OCI-LY7 (cell line): Measurements from ENCODE around the gene GALNT10. TPM values are rescaled to one million over a fixed set of nuclear protein-coding genes. Genes with fewer than 3 reads are reported as not detected.

ENCODE experiments used
- BruUV-seq: library from RNA; stranded (reverse); fragments of 400-500 nt; replicated peaks from 2 replicates; lab custom pipeline; 2021; lab: Mats Ljungman, UMichigan
- CTCF ChIA-PET: fragments of 300-600 bp; sonication (Branson Sonifier 250); formaldehyde crosslinking; loops from one replicate; lab custom pipeline; 2022; ENCODE audit warnings: antibody characterized with exemption; ENCODE audit not compliant: unreplicated experiment; lab: Charles Lee
- POLR2A ChIA-PET: fragments of 300-600 bp; sonication (Branson Sonifier 250); formaldehyde crosslinking; loops from one replicate; lab custom pipeline; 2022; ENCODE audit warnings: antibody characterized with exemption; lab: Charles Lee
- DNase-seq: peaks from one replicate; pipeline ENCODE4 v3.0.0-alpha.2; 2015; ENCODE audit warnings: low spot score
- H2AFZ ChIP-seq: fragments of 200-600 bp; sonication (generic), shearing (Covaris generic); 2 replicates; pipeline ENCODE4 v1.6.1; 2014; ENCODE audit warnings: mild to moderate bottlenecking, antibody characterized with exemption, low read length, moderate library complexity
- H3K27ac ChIP-seq: fragments of 200-600 bp; sonication (generic); 2 replicates; pipeline ENCODE4 v1.5.1; 2014; ENCODE audit warnings: mixed run types, low read depth, mild to moderate bottlenecking, moderate library complexity, low read length, inconsistent platforms; ENCODE audit not compliant: poor library complexity, severe bottlenecking
- H3K36me3 ChIP-seq: fragments of 200-600 bp; sonication (generic); 2 replicates; pipeline ENCODE4 v1.6.1; 2014; ENCODE audit warnings: mild to moderate bottlenecking, antibody characterized with exemption, low read length, moderate library complexity, mixed read lengths; ENCODE audit not compliant: insufficient read depth
- H3K4me1 ChIP-seq: fragments of 200-600 bp; sonication (generic); 2 replicates; pipeline ENCODE4 v1.5.1; 2014; ENCODE audit warnings: mild to moderate bottlenecking, low read length; ENCODE audit not compliant: insufficient read depth, poor library complexity, severe bottlenecking
- H3K4me2 ChIP-seq: fragments of 200-600 bp; sonication (generic); 2 replicates; pipeline ENCODE4 v1.6.1; 2014; ENCODE audit warnings: mild to moderate bottlenecking, low read length
- H3K4me3 ChIP-seq: fragments of 200-600 bp; sonication (generic); 2 replicates; pipeline ENCODE4 v1.5.1; 2014; ENCODE audit warnings: mild to moderate bottlenecking, low read depth, low read length; ENCODE audit not compliant: poor library complexity, severe bottlenecking
- H3K79me2 ChIP-seq: fragments of 200-600 bp; sonication (generic); 2 replicates; pipeline ENCODE4 v1.6.1; 2016; ENCODE audit warnings: low read depth, mild to moderate bottlenecking, low read length, moderate library complexity, mixed read lengths; ENCODE audit not compliant: insufficient read depth
- H3K9me2 ChIP-seq: fragments of 200-600 bp; sonication (generic); 2 replicates; pipeline ENCODE4 v1.6.1; 2016; ENCODE audit warnings: mild to moderate bottlenecking, low read length, mixed read lengths; ENCODE audit not compliant: insufficient read depth
- H3K9me3 ChIP-seq: fragments of 200-600 bp; sonication (generic); 2 replicates; pipeline ENCODE4 v1.6.1; 2014; ENCODE audit warnings: mild to moderate bottlenecking, mixed run types, low read length, mixed read lengths
- H4K20me1 ChIP-seq: fragments of 200-600 bp; sonication (generic); 2 replicates; pipeline ENCODE4 v1.6.1; 2014; ENCODE audit warnings: mild to moderate bottlenecking, antibody characterized with exemption, low read length, moderate library complexity, mixed read lengths; ENCODE audit not compliant: insufficient read depth
- EZH2phosphoT487 ChIP-seq: fragments of 200-600 bp; sonication (generic); IDR thresholded peaks from 2 replicates; pipeline ENCODE4 v1.6.1; 2018; ENCODE audit warnings: low read depth, borderline replicate concordance, mild to moderate bottlenecking, mixed run types, antibody characterized with exemption, low read length, moderate library complexity, mixed read lengths
- intact Hi-C: fragments of 100-400 bp; cut with micrococcal nuclease; formaldehyde crosslinking; loops from one replicate; pipeline ENCODE4 v1.10.0; 2022; ENCODE audit not compliant: unreplicated experiment
- total RNA-seq, 2 experiments: library from RNA; depleted of rRNA in 1 of 2; stranded (reverse); fragments of >200 nt in 1 of 2; shearing (Covaris generic) in 1 of 2; gene quantifications; 2 replicates each; pipeline ENCODE4 v1.2.3, GENCODE V29; 2014 to 2022
- TF ChIP-seq, protein P1 (sequence below): fragments of 200-600 bp; sonication (generic); conservative IDR thresholded peaks from 2 replicates; pipeline ENCODE4 v1.5.1; 2014; ENCODE audit warnings: mild to moderate bottlenecking, antibody characterized with exemption, low read length, moderate library complexity, mixed read lengths

The GALNT10 gene
- total RNA-seq, 2 experiments from 2014 or later: 7.3 to 20.6 TPM

DNA sequence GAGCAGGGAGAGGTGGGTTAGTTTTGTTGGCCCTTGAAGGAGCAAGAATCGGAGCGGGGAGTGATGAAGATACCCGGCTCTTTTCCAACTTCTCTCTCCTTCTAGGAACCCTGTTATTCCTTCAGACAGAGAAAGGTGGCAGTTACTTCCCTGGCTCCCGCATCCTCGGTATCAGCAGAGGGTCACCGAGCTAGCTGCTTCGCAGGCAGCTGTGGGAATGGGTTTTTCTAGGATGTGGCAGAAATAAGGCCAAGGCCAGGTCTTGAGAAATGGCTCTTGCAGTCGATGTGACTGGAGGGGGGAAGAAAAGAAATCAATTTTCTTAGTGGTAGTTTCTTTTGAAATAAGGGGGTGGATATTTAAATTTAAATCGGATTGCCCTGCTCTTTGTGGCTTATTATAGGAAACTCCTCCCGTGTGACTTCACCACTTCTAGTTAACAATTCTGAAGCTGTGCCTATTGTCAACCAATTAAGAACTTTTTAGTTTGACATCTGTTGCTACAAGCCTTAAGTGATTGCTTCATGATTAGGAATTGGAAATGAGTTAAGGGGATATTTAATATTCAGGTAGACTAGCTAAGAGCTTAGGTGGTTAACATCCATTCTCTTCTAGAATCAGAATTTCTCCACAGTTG, 256.7 kb downstream of the GALNT10 start:
- CTCF ChIA-PET: no interaction called here
- peaks cover 15% of the 10 kb centered on the region for H3K4me1 ChIP-seq
- intact Hi-C loops: loop anchor here (5.0 to 10.0 kb wide), 3 partner anchors 308 to 495 kb away; partner anchors contain the start of genes CNOT8, LARP1 and MRPL22
- H3K36me3 ChIP-seq: peaks cover 27% of the 10 kb centered on the region
- H4K20me1 ChIP-seq: peaks cover 30% of the 10 kb centered on the region; the same call in 1 of the 2 replicates
- H2AFZ ChIP-seq: no peak overlapping the region
- peak overlapping the region; percentile 98 for H3K4me2 ChIP-seq
- H3K4me3 ChIP-seq: peak overlapping the region; percentile 78
- POLR2A ChIA-PET: no interaction called here
- H3K9me2 ChIP-seq: no peaks in the 10 kb centered on the region
- peaks cover 26% of the 10 kb centered on the region; the same call in 1 of the 2 replicates for H3K79me2 ChIP-seq
- peak; percentile 4 for DNase-seq
- no peaks in the 10 kb centered on the region for H3K9me3 ChIP-seq
- BruUV-seq: TSS peak; percentile 32
- H3K27ac ChIP-seq: no peak overlapping the region
- TF ChIP-seq EZH2phosphoT487: no peak
- TF ChIP-seq, protein P1, sequence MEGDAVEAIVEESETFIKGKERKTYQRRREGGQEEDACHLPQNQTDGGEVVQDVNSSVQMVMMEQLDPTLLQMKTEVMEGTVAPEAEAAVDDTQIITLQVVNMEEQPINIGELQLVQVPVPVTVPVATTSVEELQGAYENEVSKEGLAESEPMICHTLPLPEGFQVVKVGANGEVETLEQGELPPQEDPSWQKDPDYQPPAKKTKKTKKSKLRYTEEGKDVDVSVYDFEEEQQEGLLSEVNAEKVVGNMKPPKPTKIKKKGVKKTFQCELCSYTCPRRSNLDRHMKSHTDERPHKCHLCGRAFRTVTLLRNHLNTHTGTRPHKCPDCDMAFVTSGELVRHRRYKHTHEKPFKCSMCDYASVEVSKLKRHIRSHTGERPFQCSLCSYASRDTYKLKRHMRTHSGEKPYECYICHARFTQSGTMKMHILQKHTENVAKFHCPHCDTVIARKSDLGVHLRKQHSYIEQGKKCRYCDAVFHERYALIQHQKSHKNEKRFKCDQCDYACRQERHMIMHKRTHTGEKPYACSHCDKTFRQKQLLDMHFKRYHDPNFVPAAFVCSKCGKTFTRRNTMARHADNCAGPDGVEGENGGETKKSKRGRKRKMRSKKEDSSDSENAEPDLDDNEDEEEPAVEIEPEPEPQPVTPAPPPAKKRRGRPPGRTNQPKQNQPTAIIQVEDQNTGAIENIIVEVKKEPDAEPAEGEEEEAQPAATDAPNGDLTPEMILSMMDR: no peak

DNA sequence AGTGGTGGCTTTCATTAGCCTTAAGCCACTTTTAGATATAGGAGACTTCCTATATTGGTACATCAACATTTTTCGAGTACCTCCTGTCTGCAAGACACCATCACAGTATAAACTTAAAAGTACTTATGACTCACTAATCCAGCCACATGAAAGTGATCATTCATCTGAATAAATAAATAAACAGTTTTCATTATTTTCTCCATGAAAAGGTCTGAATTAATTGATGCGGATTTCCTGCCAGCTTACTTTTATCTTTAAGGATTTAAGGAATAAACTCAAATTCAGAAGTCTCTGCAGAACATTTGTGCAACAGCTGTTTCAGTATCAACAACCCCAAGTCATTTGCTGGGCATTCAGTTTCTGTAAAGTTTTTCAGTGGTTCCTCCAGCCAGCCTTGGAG, 259.3 kb downstream of the GALNT10 start:
- no peaks in the 10 kb centered on the region for H3K9me2 ChIP-seq
- no peaks in the 10 kb centered on the region for H3K9me3 ChIP-seq
- no peak overlapping the region for H3K4me3 ChIP-seq
- H3K27ac ChIP-seq: no peak overlapping the region
- no peak for DNase-seq
- peaks cover 30% of the 10 kb centered on the region; the same call in 1 of the 2 replicates for H4K20me1 ChIP-seq
- intact Hi-C loops: loop anchor here (5.0 to 10.0 kb wide), 3 partner anchors 305 to 493 kb away; partner anchors contain the start of genes CNOT8, LARP1 and MRPL22
- BruUV-seq: no TSS peak
- no peak for TF ChIP-seq EZH2phosphoT487
- TF ChIP-seq, protein P1: no peak
- H2AFZ ChIP-seq: no peak overlapping the region
- ChIA-PET CTCF (interaction anchor here (0.7 to 0.8 kb wide), 2 partner anchors 17 to 261 kb away, joined by 3 read pairs; no protein-coding TSS in a partner anchor), POLR2A (interaction anchor here (0.6 kb wide), 1 partner anchor 41 kb away, joined by 3 read pairs; no protein-coding TSS in a partner anchor)
- peaks cover 10% of the 10 kb centered on the region for H3K4me1 ChIP-seq
- peaks cover 46% of the 10 kb centered on the region for H3K36me3 ChIP-seq
- H3K79me2 ChIP-seq: peaks cover 25% of the 10 kb centered on the region; the same call in 1 of the 2 replicates
- H3K4me2 ChIP-seq: 0 out of 2 replicates have a peak overlapping the region, but pooled peaks have one; percentile 43

DNA sequence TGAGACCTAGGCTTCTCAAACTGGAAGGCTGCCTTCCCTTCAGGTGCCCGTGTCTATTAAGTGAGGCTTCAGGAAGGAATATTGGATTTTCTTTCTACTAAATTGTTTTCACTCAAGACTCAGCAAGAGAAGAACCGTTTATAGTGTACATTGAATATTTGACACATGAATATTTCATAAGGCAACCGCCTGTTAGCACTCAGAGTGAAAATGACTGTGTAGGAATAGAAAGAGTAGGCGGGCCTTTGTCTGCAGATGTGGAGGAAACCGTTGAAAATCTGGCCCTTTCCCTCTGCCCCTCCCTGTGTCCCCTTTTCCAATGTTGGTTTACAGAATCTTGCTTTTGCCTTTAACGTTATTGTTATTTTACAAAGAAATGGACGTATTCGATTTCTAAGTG, 261.4 kb downstream of the GALNT10 start:
- Histone ChIP-seq H3K79me2 (peaks cover 21% of the 10 kb centered on the region; the same call in 1 of the 2 replicates), H4K20me1 (peaks cover 28% of the 10 kb centered on the region; the same call in 1 of the 2 replicates), H3K4me1 (peaks cover 10% of the 10 kb centered on the region), H3K9me3 (no peaks in the 10 kb centered on the region), H3K4me2 (no peak overlapping the region), H2AFZ (no peak overlapping the region), H3K27ac (no peak overlapping the region), H3K4me3 (no peak overlapping the region), H3K9me2 (no peaks in the 10 kb centered on the region), H3K36me3 (peaks cover 68% of the 10 kb centered on the region)
- ChIA-PET CTCF (no interaction called here), POLR2A (no interaction called here)
- intact Hi-C loops: no loop called here
- no peak for TF ChIP-seq EZH2phosphoT487
- TF ChIP-seq, protein P1: no peak
- BruUV-seq: no TSS peak
- no peak for DNase-seq
